ENCODE data around the gene PGAP6.
"Not testable (repeated sequence)": the region's sequence is repeated elsewhere in the genome, so short reads cannot be mapped to it uniquely, and the experiment has no call there.

PGAP6 gene

GRCh38 chr16:370443-370842 is 11.3 kb downstream of the PGAP6 start, which contains the start of gene MRPL28:
TSS of gene MRPL28 (minus strand) at chr16:370538. CDS start at chr16:370218, 320 bp downstream.
- Mint-ChIP-seq H3K9me3 (no peaks in the 10 kb centered on the region), H3K4me1 (peaks cover 6% of the 10 kb centered on the region), H3K4me3 (peak within 1 kb of the TSS; percentile 95), H3K36me3 (peaks cover 20% of the 10 kb centered on the region), H3K27ac (peak within 1 kb of the TSS; percentile 88), H3K27me3 (no peaks in the 10 kb centered on the region)
- peak; percentile 100 for ATAC-seq (ENCODE audit: low read depth)
- peak; percentile 87 to 94 for DNase-seq (ENCODE audit: low spot score in 2 of 2)

GRCh38 chr16:369866-370436 is 11.8 kb downstream of the PGAP6 start:
- H3K4me1 Mint-ChIP-seq, result peaks cover 6% of the 10 kb centered on the region
- DNase-seq (ENCODE audit: low spot score in 2 of 2) (no peak), ATAC-seq (ENCODE audit: low read depth) (no peak)
- peaks cover 20% of the 10 kb centered on the region for H3K36me3 Mint-ChIP-seq
- H3K4me3 Mint-ChIP-seq, result peak overlapping the region; percentile 56
- no peaks in the 10 kb centered on the region for H3K9me3 Mint-ChIP-seq
- H3K27ac Mint-ChIP-seq, result peak overlapping the region; percentile 88
- H3K27me3 Mint-ChIP-seq, result no peaks in the 10 kb centered on the region

DNA sequence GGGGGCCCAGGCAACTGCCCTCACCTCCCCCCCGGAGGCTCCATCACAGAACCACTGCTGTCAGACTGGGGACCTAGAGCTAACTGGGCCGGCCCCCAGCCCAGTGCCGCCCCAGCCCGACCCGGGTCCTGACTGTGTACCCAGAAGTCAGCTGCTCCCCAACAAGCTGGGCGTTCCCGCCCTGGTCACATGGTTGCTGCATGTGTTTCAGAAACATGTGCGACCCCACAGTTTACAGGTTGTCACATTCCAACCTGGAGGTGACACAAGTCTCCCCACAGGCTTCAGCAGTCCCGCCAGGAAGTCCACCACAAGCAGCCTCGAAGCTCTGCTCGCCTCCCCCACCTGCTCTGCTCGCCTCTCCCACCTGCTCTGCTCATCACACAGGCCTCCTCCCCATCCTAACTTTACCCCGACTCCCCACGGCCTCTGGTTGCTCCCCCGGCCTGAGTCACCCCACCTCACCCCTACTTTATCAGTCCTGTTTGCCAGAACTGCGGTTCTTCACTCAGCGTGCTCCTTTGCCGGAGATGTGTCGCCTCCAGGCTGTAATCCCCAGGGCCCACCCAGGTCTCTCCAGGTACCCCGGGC is 12.4 kb downstream of the PGAP6 start:
- Mint-ChIP-seq H3K27ac (no peak overlapping the region), H3K4me1 (peaks cover 6% of the 10 kb centered on the region), H3K27me3 (no peaks in the 10 kb centered on the region), H3K9me3 (no peaks in the 10 kb centered on the region), H3K36me3 (peaks cover 20% of the 10 kb centered on the region), H3K4me3 (peak overlapping the region; percentile 43)
- no peak for DNase-seq (ENCODE audit: low spot score in 2 of 2)
- ATAC-seq (ENCODE audit: low read depth), result no peak

- Mint-ChIP-seq H3K27me3 (peaks cover 3% of the 10 kb centered on the region), H3K4me1 (peaks cover 6% of the 10 kb centered on the region), H3K27ac (no peak overlapping the region), H3K9me3 (no peaks in the 10 kb centered on the region), H3K36me3 (peaks cover 18% of the 10 kb centered on the region), H3K4me3 (no peak overlapping the region)
- DNase-seq (ENCODE audit: low spot score in 2 of 2) (no peak), ATAC-seq (ENCODE audit: low read depth) (no peak)
These were observed 13.2 kb downstream of the PGAP6 start for GRCh38 chr16:368388-369158.

GRCh38 chr16:367333-367903 is 14.4 kb downstream of the PGAP6 start:
- H3K27ac Mint-ChIP-seq, result no peak overlapping the region
- no peak overlapping the region for H3K4me3 Mint-ChIP-seq
- DNase-seq (ENCODE audit: low spot score in 2 of 2) (no peak), ATAC-seq (ENCODE audit: low read depth) (no peak)
- H3K36me3 Mint-ChIP-seq, result peaks cover 15% of the 10 kb centered on the region
- peaks cover 6% of the 10 kb centered on the region for H3K4me1 Mint-ChIP-seq
- peaks cover 6% of the 10 kb centered on the region for H3K27me3 Mint-ChIP-seq
- H3K9me3 Mint-ChIP-seq, result no peaks in the 10 kb centered on the region

GRCh38 chr16:366476-366875 is 15.3 kb downstream of the PGAP6 start:
- DNase-seq (ENCODE audit: low spot score in 2 of 2), result no peak
- ATAC-seq (ENCODE audit: low read depth), result no peak
- Mint-ChIP-seq H3K4me3 (no peak overlapping the region), H3K36me3 (peaks cover 15% of the 10 kb centered on the region), H3K4me1 (peaks cover 11% of the 10 kb centered on the region), H3K27ac (no peak overlapping the region), H3K9me3 (no peaks in the 10 kb centered on the region), H3K27me3 (peaks cover 10% of the 10 kb centered on the region)

DNA sequence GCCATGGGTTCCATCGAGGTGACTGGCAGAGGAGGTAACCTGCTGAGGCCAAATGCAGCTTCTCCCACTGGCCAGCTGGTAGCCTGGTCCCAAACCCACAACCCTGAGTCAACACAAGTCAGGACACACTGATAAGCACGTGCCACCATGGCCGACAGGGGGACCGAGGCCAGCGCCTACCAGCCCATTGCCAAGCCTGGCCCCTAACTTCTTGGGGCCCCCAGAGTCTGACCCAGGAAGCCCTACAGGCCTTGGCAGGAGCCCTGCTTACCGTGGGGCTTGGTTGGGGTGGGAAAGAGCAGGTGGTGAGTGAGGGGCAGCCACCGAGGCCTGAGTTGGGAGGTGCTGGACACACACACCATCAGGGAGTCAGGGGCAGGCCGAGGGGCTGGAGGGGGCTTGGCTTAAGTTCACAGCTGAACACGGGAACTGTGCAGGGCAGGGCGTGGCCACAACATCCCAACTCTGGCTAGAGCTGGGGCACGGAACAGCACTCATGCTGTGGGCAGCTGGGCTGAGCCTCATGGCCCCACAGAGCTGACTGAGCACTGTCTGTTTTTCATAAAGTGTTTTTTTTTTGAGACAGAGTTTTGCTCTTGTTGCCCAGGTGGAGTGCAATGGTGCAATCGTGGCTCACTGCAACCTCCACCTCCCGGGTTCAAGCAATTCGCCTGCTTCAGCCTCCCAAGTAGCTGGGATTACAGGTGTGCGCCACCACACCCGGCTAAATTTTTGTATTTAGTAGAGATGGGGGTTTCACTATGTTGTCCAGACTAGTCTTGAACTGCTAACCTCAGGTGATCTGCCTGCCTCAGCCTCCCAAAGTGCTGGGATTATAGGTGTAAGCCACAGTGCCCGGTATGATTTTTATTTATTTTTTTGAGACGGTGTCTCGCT is 16.9 kb downstream of the PGAP6 start:
- no peak overlapping the region for H3K4me3 Mint-ChIP-seq

DNA sequence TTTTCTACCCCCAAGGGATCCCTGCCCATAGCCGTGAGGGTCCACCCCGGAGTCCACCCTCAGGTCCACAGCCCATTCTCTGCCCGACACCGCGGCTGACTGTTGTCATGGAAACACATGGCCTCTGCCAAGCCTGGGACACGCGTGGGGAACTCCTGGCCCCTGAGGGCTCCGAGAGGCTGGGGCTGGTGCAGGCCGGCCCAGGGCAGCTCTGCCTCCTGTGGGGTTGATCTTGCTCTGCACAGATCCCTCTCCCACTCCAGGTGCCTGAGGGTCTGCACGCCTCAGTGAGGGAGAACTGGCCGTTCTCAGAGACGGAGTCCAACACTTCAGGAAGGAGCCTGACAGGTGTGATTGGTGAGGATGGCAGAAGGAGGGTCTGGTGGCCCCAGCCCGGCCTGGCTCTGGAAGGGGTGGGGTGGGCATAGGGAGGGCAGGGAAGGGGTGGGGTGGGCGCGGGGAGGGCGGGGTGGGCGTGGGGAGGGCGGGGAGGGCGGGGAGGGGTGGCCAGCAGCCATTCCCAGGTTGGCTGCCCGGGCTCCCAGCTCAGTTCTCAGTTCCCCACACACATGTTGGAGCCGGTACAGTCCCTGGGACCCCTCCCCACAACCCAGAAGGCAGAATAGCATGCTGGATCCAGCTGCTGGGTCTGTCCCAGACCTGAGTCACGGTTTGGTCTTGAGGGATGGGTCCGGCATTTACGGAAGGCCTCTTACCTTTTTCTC is 17.9 kb downstream of the PGAP6 start:
- H3K27ac Mint-ChIP-seq, result no peak overlapping the region
- ATAC-seq (ENCODE audit: low read depth), result no peak
- H3K4me1 Mint-ChIP-seq, result peaks cover 5% of the 10 kb centered on the region

More for the DNA sequence above, 16.9 kb downstream of the PGAP6 start:
- DNase-seq (ENCODE audit: low spot score in 2 of 2) (no peak), ATAC-seq (ENCODE audit: low read depth) (no peak)
- peaks cover 12% of the 10 kb centered on the region for H3K36me3 Mint-ChIP-seq
- no peaks in the 10 kb centered on the region for H3K9me3 Mint-ChIP-seq
- H3K4me1 Mint-ChIP-seq, result peaks cover 7% of the 10 kb centered on the region
- no peak overlapping the region for H3K27ac Mint-ChIP-seq
- H3K27me3 Mint-ChIP-seq, result peaks cover 10% of the 10 kb centered on the region

GRCh38 chr16:363110-363765 is 18.5 kb downstream of the PGAP6 start:
- H3K27me3 Mint-ChIP-seq, result peaks cover 10% of the 10 kb centered on the region
- ATAC-seq (ENCODE audit: low read depth) (no peak), DNase-seq (ENCODE audit: low spot score in 2 of 2) (no peak)
- no peak overlapping the region for H3K27ac Mint-ChIP-seq
- H3K36me3 Mint-ChIP-seq, result peaks cover 7% of the 10 kb centered on the region
- H3K9me3 Mint-ChIP-seq, result no peaks in the 10 kb centered on the region
- H3K4me1 Mint-ChIP-seq, result peaks cover 5% of the 10 kb centered on the region
- no peak overlapping the region for H3K4me3 Mint-ChIP-seq

More for the DNA sequence above, 17.9 kb downstream of the PGAP6 start:
- no peak overlapping the region for H3K4me3 Mint-ChIP-seq
- peaks cover 10% of the 10 kb centered on the region for H3K27me3 Mint-ChIP-seq
- peaks cover 11% of the 10 kb centered on the region for H3K36me3 Mint-ChIP-seq
- H3K9me3 Mint-ChIP-seq, result no peaks in the 10 kb centered on the region
- DNase-seq (ENCODE audit: low spot score in 2 of 2), result no peak

DNA sequence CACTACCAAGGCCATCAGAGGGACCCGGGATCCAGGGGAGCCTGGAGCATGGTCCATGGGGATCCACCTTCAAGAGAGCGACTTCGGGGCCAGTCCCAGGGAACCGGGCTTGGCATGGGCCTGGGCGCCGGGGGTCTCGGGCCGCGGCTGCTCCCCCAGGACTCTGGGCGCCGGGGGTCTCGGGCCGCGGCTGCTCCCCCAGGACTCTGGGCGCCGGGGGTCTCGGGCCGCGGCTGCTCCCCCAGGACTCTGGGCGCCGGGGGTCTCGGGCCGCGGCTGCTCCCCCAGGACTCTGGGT is 19.1 kb downstream of the PGAP6 start:
- H3K4me1 Mint-ChIP-seq; ATAC-seq (ENCODE audit: low read depth); H3K9me3 Mint-ChIP-seq; DNase-seq (ENCODE audit: low spot score in 2 of 2); H3K4me3 Mint-ChIP-seq; H3K36me3 Mint-ChIP-seq; H3K27ac Mint-ChIP-seq: not testable (repeated sequence)
- peaks cover 10% of the 10 kb centered on the region for H3K27me3 Mint-ChIP-seq

- Mint-ChIP-seq H3K9me3 (no peaks in the 10 kb centered on the region), H3K4me1 (peaks cover 5% of the 10 kb centered on the region), H3K27ac (no peak overlapping the region), H3K4me3 (no peak overlapping the region), H3K27me3 (peaks cover 10% of the 10 kb centered on the region), H3K36me3 (peaks cover 4% of the 10 kb centered on the region)
- peak; percentile 56 to 67 for DNase-seq (ENCODE audit: low spot score in 2 of 2)
- ATAC-seq (ENCODE audit: low read depth), result peak; percentile 96
These were observed 19.7 kb downstream of the PGAP6 start for GRCh38 chr16:361872-362701.

DNA sequence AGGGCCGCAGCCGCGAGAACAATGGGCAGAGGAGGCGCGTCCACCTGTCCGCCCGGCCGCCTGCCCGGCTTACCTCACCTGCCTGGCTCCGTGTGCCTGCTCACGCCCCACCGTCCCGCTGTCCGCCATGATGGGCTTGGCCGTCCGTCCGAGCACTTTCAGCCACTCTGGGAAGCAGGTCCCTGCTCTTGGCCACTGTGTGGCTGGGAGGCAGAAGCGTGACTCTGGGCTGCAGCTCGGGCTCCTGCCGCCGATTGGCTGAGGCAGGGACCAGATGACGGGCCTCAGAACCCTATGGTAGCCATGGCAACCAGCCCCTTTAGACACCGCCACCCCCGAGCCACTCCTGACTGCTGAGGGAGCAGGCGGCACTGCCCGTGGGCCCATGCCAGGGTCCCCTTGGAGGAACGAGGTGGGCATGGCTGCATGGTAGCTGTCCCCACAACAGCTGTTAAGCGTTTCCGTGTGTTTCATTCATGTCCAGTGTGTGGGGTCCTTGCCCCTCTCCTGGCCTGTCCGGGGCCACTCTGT is 20.4 kb downstream of the PGAP6 start:
- no peak overlapping the region for H3K4me3 Mint-ChIP-seq
- no peak for DNase-seq (ENCODE audit: low spot score in 2 of 2)
- no peaks in the 10 kb centered on the region for H3K9me3 Mint-ChIP-seq

More for the DNA sequence above, 20.4 kb downstream of the PGAP6 start:
- peaks cover 10% of the 10 kb centered on the region for H3K27me3 Mint-ChIP-seq
- H3K36me3 Mint-ChIP-seq, result no peaks in the 10 kb centered on the region
- no peak for ATAC-seq (ENCODE audit: low read depth)
- no peak overlapping the region for H3K27ac Mint-ChIP-seq
- peaks cover 5% of the 10 kb centered on the region for H3K4me1 Mint-ChIP-seq
